Right atrium auricular region (tissue), 2 donors: ENCODE data around the gene DEPDC5. TPM values are rescaled to one million over a fixed set of nuclear protein-coding genes. Genes with fewer than 3 reads are reported as not detected.

Source experiments
- DNase-seq: peaks from one replicate; pipeline ENCODE4 v3.0.0-alpha.2; 2019; ENCODE audit warnings: low spot score
- H3K27ac ChIP-seq, 2 donors: fragments of 200-600 bp; sonication (generic); 1 replicate in 1 of 2; 2 replicates in 1 of 2; pipeline ENCODE4 v1.5.1; 2016 to 2019
- H3K27me3 ChIP-seq, 2 donors: fragments of 200-600 bp; sonication (generic); one replicate each; pipeline versions ENCODE4 v1.5.1 to v1.6.0; 2017 to 2019
- H3K36me3 ChIP-seq: fragments of 200-600 bp; sonication (generic); one replicate; pipeline ENCODE4 v1.5.1; 2016
- H3K4me1 ChIP-seq, 2 donors: fragments of 200-600 bp; sonication (generic); one replicate each; pipeline versions ENCODE4 v1.5.1 to v1.6.0; 2017 to 2019
- H3K4me3 ChIP-seq, 2 donors: fragments of 200-600 bp; sonication (generic); 1 replicate in 1 of 2; 2 replicates in 1 of 2; pipeline ENCODE4 v1.5.1; 2017 to 2019; ENCODE audit warnings: mild to moderate bottlenecking in 1 of 2, moderate library complexity in 1 of 2
- H3K9me3 ChIP-seq, 2 donors: fragments of 200-600 bp; sonication (generic); one replicate each; pipeline ENCODE4 v1.5.1; 2019
- total RNA-seq, 2 donors: library from RNA; depleted of rRNA; stranded (reverse); fragments of >200 nt; gene quantifications; one replicate each; pipeline ENCODE4 v1.1.0, GENCODE V29; 2016
- TF ChIP-seq, protein P1 (sequence below), 2 donors: fragments of 200-600 bp; sonication (generic); IDR thresholded peaks; one replicate each; pipeline ENCODE4 v1.5.1; 2019; ENCODE audit warnings: antibody characterized with exemption in 2 of 2

The DEPDC5 gene
- total RNA-seq, 2 donors from 2014 or later, result 7.0 to 8.6 TPM

DNA sequence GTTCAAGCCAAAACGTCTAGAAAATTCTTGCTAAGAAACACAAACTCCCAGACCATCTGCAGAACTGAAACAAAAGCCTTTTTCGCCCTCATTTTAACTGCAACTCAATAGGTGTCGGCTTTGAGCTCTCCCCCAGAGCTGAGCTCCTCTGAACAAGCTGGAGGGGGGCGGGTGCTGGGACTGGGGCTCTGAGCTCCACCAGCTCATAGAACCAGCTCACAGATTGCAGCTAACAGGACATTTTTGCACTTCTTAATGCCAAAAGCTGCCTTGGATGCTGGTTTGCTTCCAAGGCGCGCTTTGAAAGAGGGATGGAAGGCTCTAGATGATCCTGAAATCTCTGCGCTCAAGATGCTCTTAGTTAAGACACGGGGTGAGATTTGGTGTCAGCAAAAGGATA lies 184.5 kb downstream of the DEPDC5 start:
- Histone ChIP-seq H3K36me3 (no peaks in the 10 kb centered on the region), H3K27me3 (no peaks in the 10 kb centered on the region), H3K27ac (no peak overlapping the region), H3K4me3 (no peak overlapping the region), H3K4me1 (no peaks in the 10 kb centered on the region), H3K9me3 (no peaks in the 10 kb centered on the region)
- TF ChIP-seq, protein P1, sequence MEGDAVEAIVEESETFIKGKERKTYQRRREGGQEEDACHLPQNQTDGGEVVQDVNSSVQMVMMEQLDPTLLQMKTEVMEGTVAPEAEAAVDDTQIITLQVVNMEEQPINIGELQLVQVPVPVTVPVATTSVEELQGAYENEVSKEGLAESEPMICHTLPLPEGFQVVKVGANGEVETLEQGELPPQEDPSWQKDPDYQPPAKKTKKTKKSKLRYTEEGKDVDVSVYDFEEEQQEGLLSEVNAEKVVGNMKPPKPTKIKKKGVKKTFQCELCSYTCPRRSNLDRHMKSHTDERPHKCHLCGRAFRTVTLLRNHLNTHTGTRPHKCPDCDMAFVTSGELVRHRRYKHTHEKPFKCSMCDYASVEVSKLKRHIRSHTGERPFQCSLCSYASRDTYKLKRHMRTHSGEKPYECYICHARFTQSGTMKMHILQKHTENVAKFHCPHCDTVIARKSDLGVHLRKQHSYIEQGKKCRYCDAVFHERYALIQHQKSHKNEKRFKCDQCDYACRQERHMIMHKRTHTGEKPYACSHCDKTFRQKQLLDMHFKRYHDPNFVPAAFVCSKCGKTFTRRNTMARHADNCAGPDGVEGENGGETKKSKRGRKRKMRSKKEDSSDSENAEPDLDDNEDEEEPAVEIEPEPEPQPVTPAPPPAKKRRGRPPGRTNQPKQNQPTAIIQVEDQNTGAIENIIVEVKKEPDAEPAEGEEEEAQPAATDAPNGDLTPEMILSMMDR (IDR thresholded peaks at IDR 0.05), result no peak
- no peak for DNase-seq

DNA sequence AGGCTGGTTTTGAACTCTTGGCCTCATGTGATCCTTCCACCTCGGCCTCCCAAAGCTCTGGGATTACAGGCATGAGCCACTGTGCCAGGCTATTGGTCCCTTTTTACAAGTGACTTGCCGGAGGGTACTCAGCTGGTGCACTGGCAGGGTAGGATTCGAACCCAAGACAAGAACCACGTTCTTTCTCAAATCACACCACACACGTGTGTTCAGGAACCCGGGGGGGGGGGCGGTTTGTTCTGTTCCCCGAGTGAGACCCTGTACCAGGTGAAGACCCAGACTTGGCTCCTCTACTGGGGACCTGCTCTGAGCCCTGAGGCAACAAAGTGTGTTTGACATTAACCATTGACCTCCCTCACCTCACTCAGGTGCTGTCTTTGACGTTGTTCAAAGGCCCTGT lies 186.7 kb downstream of the DEPDC5 start:
- TF ChIP-seq, protein P1 (IDR thresholded peaks at IDR 0.05), result no peak
- no peaks in the 10 kb centered on the region for H3K9me3 ChIP-seq
- H3K4me1 ChIP-seq, result peaks cover 0 to 10% of the 10 kb centered on the region in 2 donors
- no peak overlapping the region for H3K4me3 ChIP-seq
- no peaks in the 10 kb centered on the region for H3K27me3 ChIP-seq
- no peaks in the 10 kb centered on the region for H3K36me3 ChIP-seq
- DNase-seq, result no peak
- no peak overlapping the region for H3K27ac ChIP-seq

DNA sequence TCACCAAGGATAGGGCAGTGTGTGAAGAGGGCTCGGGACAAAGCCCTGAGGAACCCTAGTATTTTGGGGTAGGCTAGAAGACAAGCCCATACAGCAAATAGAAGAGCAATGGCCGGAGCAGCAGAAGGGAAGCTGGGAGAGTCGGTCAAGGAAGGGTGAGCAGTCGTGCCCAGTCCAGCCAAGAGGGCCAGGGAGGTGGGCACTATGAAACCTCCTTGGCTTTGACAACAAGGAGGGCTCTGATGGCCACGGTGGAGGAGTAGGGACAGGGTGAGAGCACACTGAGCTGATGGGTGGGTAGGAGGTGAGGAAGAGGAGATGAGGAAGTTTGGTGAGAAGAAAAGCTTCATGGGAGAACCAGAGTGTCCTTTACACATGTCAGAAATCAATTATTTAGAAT lies 188.3 kb downstream of the DEPDC5 start:
- TF ChIP-seq, protein P1 (IDR thresholded peaks at IDR 0.05), result no peak
- no peak overlapping the region for H3K27ac ChIP-seq

DNA sequence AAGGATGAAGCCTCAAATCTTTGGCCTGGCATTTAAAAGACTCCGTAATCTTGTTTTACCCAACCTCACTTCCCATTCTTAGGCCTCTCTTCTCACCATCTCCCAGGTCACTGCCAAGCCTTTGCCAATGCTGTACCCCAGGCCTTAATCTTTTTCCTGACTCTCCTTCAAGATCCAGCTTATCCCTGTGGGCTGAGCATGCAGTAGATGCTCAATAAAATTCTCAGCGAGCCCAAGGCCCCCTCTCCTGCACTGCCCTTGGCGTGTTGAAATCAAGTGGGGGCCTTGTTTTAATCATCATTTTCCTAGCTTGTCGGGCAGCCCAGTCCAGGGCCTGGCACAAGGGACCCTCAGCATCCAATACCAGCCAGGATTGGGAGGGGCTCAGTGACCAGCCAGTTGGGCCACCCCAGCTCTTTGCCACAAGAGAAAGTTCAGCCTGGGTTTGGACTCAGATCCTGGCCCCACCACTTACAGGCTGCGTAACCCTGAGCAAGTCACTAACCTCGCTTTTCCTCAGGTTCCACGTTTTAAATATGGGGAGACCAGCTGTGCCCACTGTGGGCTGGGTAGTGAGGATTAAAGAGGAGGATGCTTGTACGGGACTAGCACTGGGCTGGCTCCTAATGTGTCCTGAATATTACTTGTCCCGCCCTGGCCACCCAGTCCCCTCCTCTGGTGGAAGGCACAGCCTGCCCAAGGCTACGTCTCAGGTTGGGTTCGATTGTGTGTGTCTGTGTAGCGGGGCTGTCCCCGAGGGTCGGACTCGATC lies 189.6 kb downstream of the DEPDC5 start:
- no peaks in the 10 kb centered on the region for H3K9me3 ChIP-seq
- peaks cover 8% of the 10 kb centered on the region for H3K36me3 ChIP-seq
- H3K4me3 ChIP-seq, result peak overlapping the region; percentile 92 to 94
- DNase-seq, result no peak
- H3K27me3 ChIP-seq, result no peaks in the 10 kb centered on the region
- peak overlapping the region; percentile 96 to 97 for H3K27ac ChIP-seq
- peaks cover 0 to 26% of the 10 kb centered on the region in 2 donors for H3K4me1 ChIP-seq
- TF ChIP-seq, protein P1 (IDR thresholded peaks at IDR 0.05), result no peak

More for the DNA sequence above, 188.3 kb downstream of the DEPDC5 start:
- Histone ChIP-seq H3K4me1 (peaks cover 0 to 25% of the 10 kb centered on the region in 2 donors), H3K36me3 (no peaks in the 10 kb centered on the region), H3K4me3 (no peak overlapping the region), H3K9me3 (no peaks in the 10 kb centered on the region), H3K27me3 (no peaks in the 10 kb centered on the region)
- DNase-seq, result no peak

DNA sequence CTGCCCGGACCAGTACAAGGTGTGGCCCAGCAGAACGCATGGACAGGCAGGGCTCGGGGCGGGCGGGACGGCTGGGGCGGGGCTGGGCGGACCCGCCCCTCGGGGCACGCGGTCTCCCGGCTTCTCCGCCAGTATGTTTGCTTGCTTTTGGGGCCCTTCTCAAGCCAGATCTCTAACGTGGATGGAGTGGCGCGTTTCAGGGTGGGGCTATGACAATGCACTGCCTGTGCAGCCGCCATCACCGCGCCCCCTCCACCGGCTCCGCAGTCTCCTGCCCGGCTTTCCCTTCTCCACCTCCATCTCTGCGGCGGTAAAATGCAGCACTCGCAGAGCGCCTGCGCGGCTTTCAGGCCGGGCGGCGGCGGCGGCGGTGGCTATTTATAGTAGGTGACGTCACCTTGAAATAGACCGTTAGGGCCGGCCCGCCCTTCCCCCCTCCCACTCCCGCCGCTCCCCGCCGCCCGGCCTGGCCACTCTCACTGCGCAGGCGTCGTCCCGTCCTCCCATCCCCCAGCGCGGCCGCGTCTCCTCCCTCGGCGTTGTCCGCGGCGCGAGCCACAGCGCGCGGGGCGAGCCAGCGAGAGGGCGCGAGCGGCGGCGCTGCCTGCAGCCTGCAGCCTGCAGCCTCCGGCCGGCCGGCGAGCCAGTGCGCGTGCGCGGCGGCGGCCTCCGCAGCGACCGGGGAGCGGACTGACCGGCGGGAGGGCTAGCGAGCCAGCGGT lies 190.3 kb downstream of the DEPDC5 start, which contains the start of gene YWHAH:
TSS of gene YWHAH (plus strand) at position 558 of the 722 bp plus-strand sequence. CDS start 199 bp downstream, outside the sequence.
- Histone ChIP-seq H3K4me1 (peaks cover 0 to 26% of the 10 kb centered on the region in 2 donors), H3K27me3 (no peaks in the 10 kb centered on the region), H3K9me3 (no peaks in the 10 kb centered on the region), H3K27ac (peak within 1 kb of the TSS; percentile 96 to 97), H3K4me3 (peak within 1 kb of the TSS; percentile 92 to 94), H3K36me3 (peaks cover 8% of the 10 kb centered on the region)
- TF ChIP-seq, protein P1 (IDR thresholded peaks at IDR 0.05), result no peak
- peak; percentile 95 for DNase-seq
